Stimulated activated CD8-positive, alpha-beta memory T cell treated with anti-CD3 and anti-CD28 coated beads, Interleukin-4, amount 100 ng/mL, for 48 hours (primary cell): ENCODE results near the gene BBS9.

Experiments
- DNase-seq: peaks from one replicate; pipeline ENCODE4 v3.0.0-alpha.2; 2020

The BBS9 gene

DNA sequence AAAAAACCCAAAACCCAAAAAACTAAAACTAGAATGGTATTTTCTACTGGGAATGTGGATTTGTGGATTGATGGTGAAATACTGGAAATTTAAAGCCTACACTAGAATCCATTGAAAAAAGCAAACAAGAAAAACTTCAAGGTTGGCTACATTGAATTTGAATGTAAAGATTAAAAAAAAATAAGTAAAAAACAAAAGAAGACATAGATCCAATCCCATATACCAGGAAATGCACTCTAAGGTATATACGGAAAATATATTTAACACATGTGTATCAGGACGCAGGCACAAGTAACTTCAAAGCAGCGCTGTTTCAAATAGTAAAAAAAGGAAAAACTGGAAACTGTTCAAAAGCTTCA lies 754 bp upstream of the BBS9 start:
- DNase-seq = no peak

- DNase-seq = no peak
Observed at GRCh38 chr7:33129806-33130153, 416 bp downstream of the BBS9 start.

GRCh38 chr7:33130184-33130583 lies 820 bp downstream of the BBS9 start:
- no peak for DNase-seq

DNA sequence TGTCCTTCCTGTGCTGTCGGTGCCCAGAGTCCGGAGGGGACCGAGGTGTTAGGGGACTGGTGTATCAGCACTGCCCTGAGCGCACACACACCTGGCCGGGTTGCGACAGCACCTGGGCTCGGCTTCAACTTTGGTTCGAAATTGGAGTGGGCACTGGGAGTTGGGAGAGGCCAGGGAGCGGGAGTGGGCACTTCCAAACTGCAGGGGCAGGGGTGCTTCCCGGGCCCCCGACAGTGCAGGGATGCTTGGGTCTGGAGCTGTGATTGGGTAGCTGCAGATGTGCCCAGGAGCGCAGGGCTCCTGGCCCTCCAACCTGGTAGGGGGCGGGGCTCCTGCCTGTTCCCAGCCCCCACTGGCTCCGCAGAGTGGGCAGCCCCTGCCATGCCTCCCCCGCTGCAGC lies 7.7 kb downstream of the BBS9 start:
- no peak for DNase-seq

DNA sequence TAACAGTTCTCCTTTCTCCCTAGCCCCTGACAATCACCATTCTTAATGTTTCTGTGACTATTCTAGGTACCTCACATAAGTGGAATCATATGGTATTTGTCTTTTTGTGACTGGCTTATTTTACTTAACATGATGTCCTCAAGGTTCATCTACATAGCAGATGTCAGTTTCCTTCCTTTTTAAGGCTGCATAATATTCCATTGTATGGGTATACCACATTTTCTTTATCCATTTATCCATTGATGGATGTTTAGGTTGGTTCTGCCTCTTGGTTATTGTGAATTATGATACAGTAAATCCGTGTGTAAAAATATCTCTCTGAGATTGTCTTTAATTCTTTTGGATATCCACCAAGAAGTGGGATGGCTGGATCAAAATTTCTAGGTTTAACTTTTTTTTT lies 13.2 kb downstream of the BBS9 start:
- DNase-seq = no peak

DNA sequence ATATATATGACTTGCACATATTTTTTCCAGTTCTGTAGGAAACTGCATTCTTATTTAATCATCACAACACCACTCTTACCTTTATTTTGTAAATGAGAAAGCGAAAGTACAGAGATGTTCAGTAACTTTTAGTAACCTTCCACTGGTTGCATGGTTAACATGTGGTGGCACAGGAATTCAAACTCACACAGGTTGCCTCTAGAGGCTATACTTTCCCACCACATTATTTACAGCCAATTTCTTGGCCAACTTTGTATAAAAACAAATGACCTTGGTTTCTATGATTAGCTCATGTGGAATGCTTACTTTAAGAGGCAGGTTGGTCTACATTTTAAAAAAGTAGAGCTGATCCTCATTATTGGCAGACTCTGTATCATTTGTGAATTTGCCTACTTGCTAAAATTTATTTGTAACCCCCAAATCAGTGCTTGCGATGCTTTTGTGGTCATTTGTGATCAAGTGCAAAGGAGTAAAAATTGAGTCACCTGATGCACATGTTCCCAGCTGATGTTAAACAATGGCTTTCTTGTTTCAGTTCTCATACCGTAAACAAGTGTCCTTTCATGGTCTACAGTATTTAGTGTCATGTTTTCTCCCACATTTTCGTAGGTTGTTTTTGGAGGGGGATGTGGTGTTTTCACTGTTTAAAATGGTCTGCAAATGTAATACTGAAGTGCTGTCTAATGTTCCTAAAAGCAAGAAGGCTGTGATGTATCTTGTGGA lies 14.8 kb downstream of the BBS9 start:
- DNase-seq = no peak

GRCh38 chr7:33145156-33145555 lies 15.8 kb downstream of the BBS9 start:
- DNase-seq = no peak

- DNase-seq = no peak
Observed at GRCh38 chr7:33152087-33152486, 22.7 kb downstream of the BBS9 start.

DNA sequence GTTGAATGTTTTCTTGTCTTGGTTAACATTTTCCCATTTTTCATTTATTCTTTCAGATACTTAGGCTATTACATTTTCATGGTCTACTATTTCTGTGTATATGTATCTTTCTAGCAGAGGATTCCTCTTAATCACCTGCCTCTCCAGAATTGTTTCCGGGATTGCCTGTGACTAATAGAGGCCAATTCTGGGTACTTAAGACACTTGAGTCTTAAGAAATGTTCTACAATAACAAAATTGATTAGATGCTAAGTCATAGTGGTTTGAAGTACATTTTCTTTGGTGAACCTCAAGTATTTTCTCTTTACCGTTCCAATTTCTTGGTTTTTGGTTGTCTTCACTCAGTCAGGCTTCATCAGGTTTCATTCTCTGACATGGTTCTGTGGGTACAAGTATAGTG lies 26.4 kb downstream of the BBS9 start:
- DNase-seq = no peak

DNA sequence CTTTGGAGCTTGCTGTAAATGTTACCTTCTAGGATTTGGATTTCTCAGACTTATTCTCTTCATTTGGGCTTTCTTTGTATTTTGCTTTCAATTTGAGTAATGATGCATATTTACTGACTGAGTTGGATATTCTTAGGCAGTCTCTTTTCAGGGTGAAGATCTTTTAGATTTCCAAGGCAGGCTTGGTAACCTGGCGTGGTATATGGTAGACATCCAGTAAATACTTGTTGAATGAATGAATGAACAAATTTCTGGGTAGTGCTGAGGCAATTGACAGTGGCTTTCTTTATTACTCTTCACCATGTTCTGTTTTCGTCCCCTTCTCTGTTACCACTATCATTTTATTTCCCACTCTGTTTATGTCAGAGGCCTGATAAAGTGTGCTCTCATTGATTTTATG lies 27.1 kb downstream of the BBS9 start:
- no peak for DNase-seq

DNA sequence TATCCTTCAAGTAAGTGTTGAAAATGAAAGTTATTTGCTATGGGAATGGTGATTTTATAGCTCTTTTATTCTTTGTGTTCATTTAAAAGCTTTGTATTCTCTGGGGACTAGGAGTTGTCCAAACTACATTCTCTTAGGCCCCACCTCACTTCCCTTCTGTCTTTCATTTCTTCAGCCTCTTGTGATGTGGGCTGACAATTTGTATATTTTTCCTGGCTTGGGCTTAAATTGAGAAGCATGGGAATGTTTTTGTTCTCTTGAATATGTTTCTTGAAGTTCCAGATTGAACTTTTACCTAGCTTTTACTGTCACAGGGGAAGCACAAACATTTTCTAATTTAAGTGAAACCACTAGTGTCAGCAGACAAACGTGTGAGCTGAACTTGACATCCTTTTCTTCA lies 27.9 kb downstream of the BBS9 start:
- DNase-seq = no peak

GRCh38 chr7:33157781-33158180 lies 28.4 kb downstream of the BBS9 start:
- no peak for DNase-seq

DNA sequence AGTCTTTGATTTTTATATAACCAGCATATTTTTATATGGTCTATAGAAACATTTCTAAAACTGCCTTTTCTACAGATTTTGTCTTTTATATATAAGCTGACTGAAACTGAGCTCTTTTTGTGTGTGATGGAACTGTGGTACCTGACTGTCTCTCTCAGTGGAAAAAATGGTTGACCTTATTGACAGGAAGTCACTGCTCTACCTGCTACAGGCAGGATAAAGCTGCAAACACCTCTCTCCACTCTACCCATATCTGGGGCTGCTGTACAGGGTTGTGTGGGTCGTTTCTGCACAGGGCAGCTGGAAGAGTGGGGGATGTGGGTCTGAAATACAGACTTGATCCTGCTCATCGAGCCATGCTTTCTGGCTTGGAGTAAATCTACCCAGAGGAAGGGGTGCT lies 48.5 kb downstream of the BBS9 start:
- DNase-seq = no peak

GRCh38 chr7:33179519-33179918 lies 50.2 kb downstream of the BBS9 start:
- DNase-seq = no peak

GRCh38 chr7:33183504-33183903 lies 54.1 kb downstream of the BBS9 start:
- DNase-seq = no peak

DNA sequence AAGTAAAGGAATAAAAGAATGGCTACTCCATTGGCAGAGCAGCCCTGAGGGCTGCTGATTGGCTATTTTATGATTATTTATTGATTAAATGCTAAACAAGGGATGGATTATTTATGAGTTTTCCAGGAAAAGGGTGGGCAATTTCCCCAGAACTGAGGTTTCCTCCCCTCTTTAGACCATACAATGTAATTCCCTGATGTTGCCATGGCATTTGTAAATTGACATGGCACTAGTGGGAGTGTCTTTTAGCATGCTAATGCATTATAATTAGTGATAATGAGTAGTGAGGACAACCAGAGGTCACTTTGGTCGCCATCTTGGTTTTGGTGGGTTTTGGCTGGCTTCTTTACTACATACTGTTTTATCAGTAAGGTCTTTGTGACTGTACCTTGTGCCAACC lies 55.5 kb downstream of the BBS9 start:
- DNase-seq = no peak

- DNase-seq = no peak
Observed at GRCh38 chr7:33185786-33186185, 56.4 kb downstream of the BBS9 start.

DNA sequence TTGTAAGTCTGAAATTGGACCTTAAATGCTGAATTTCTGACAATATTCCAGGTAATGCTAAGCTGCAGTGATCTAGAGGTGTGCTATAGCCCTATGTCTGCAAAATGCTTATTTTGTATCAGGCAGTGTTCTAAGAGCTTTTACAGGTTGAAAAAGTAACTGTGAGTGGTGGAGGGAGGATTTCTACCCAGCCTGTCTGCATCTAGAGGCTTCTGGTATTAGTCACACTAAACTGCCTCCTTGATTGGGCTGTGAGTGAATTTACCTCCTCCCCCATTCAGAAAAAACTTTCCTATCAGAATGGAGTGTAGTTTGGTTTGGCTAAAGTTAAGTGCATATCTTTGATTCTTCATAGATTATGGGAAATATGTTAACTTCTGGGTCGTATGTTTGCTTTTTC lies 56.8 kb downstream of the BBS9 start:
- no peak for DNase-seq

DNA sequence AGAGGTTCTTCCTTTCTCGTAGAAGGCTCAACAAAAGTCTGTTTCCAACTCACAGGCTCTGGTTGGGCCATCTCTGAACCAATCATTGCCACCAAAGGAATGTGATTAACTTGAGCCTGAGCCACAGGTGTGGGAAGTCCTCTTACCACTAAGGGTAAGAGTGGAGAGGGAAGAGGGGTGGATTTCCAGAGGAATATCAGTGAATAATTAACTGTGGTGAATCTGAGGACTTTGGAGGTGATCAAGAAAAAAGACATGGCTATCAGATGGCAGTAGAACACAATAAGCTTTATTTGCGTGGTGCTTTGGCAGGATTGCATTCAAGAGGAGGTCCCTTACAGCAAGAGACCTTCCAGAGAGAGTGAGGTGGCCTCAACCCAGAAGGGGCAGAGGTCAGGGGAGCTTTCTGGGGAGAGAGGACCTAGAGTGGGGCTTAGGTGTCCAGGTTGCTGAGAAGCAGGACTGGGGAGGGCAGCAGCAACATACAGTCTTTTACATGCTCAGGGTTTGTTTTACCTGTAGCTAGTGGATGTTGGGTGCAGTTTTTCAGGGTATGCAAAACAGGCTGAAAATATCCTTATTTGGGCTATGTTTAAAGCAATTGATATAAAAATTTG lies 61.4 kb downstream of the BBS9 start:
- no peak for DNase-seq

DNA sequence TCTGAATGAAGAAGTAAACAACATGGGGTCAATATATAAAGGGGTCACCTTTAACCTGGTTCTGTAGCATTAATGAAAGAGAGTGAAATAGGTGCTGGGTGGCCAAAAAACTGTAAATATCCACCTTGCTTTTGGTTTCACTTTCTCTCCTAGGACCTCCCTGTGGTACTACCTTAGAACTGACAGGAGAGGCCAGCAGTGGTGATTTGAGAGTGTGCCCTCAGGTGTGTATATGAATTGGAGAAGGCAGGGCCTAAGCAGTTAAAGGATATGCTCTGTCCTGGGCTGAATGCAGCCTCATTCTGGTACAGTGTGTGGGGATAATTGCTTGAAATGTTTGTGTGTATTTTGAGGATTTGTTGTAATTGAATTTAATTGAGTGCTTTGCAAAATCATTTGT lies 62.0 kb downstream of the BBS9 start:
- DNase-seq = no peak

DNA sequence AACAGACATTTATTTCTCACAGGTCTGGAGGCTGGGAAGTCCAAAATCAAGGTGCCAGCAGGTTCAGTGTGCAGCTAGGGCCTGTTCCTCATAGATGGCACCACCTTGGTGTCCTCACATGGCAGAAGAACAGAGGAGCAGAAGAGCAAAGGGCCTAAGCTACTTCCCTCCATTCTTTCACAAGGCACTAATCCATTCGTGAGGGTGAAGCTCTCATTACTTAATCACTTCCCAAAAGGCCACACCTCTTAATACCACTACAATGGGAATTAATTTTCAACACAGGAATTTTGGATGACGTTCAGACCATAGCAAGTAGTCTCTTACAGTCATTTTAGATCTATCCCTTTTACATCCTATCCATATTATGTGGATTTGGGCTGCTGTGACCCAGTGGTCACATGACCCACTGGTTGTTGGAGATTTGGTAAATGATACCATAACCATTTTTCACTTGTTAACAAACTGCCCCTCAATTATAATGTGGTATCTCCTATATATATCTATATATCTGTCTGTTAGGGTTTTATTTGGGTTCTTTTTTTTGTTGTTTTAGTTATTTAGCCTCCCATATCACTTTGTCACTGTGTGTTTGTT lies 63.4 kb downstream of the BBS9 start:
- DNase-seq = no peak

GRCh38 chr7:33193308-33193864 lies 64.0 kb downstream of the BBS9 start:
- no peak for DNase-seq

DNA sequence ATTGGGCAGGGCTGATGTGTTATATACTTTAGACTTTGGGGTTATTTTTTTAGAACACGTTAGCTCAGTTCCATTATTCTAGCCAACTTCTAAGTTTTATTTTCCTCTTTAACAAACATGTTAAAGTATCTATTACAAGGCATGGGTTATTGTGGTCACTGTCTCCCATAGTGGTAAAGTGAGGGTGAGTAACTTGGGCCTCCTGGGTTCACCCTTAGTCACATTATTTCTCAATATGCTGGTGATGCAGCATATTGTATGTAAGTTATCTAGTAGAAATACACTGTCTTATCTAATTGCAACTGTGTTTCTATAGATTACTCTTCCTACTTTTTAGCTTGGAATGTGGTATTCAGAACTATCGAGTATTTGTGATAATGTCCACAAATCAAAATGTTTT lies 65.9 kb downstream of the BBS9 start:
- no peak for DNase-seq

GRCh38 chr7:33196221-33196620 lies 66.9 kb downstream of the BBS9 start:
- DNase-seq = no peak

DNA sequence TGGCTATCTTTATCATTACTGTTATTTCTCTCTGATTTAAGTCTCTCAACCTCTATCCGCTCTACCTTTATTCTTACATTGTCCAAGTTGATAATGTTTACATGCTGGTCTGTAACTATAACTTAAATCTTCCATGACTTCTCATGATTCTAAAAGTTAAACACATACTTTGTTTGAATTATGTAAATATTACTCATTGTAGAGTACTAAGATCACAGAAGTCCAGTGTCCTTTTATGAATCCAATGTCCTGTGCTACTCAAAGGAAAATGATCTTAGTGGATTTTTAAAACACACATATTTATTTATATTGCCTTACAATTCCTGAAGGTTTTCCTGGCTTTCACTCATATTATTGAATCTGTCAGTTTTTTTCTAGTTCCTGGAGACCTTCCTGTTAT lies 70.9 kb downstream of the BBS9 start:
- DNase-seq = no peak
